K562 (cell line): ENCODE data around the gene NME7. TPM values are rescaled to one million over a fixed set of nuclear protein-coding genes. Genes with fewer than 3 reads are reported as not detected.

ENCODE experiments used
- ARID1B ChIP-seq: fragments of 450-650 bp; IDR thresholded peaks from 2 replicates; pipeline ENCODE4 v1.6.1; 2016; ENCODE audit warnings: antibody characterized with exemption, mild to moderate bottlenecking, inconsistent platforms
- GTF2E2 ChIP-seq: fragments of 200-800 bp; sonication (Bioruptor generic); IDR thresholded peaks from 2 replicates; pipeline ENCODE4 v1.6.1; 2016; ENCODE audit warnings: missing genetic modification characterization, missing compliant biosample characterization
- HDAC1 ChIP-seq, 2 experiments: fragments of 450-650 bp; IDR thresholded peaks; 2 replicates each; pipeline ENCODE4 v1.6.1; 2016 to 2017; ENCODE audit warnings: inconsistent platforms in 1 of 2, mild to moderate bottlenecking in 1 of 2, moderate library complexity in 1 of 2
- NEUROD1 ChIP-seq: fragments of 150-350 bp; IDR thresholded peaks from 2 replicates; pipeline ENCODE4 v1.6.1; 2014; ENCODE audit warnings: borderline replicate concordance, low read length, low read depth; ENCODE audit not compliant: partially characterized antibody
- NR2C1 ChIP-seq, 2 experiments: fragments of 450-650 bp; IDR thresholded peaks; 2 replicates each; pipeline ENCODE4 v1.6.1; 2017; ENCODE audit warnings: mild to moderate bottlenecking in 2 of 2, antibody characterized with exemption in 1 of 2, inconsistent platforms in 1 of 2, missing compliant biosample characterization in 1 of 2, missing genetic modification characterization in 1 of 2
- NRF1 ChIP-seq, 2 experiments: fragments of 450-650 bp; IDR thresholded peaks in 1 of 2; conservative IDR thresholded peaks in 1 of 2; 2 replicates each; pipeline ENCODE4 v1.6.1; 2014; ENCODE audit warnings: mild to moderate bottlenecking in 2 of 2
- RCOR1 ChIP-seq, 2 experiments: IDR thresholded peaks; 2 replicates each; pipeline ENCODE4 v1.6.1; 2012; ENCODE audit warnings: low read depth in 2 of 2, low read length in 2 of 2, borderline replicate concordance in 1 of 2, improper control_type of control experiment in 1 of 2
- STAT5B ChIP-seq: fragments of 250-450 bp; sonication (Bioruptor Pico); IDR thresholded peaks from 2 replicates; pipeline ENCODE4 v1.8.0; 2021; ENCODE audit warnings: mild to moderate bottlenecking, inconsistent platforms
- TBL1XR1 ChIP-seq, 2 experiments: IDR thresholded peaks; 2 replicates each; pipeline ENCODE4 v1.6.1; 2012; ENCODE audit warnings: improper control_type of control experiment in 2 of 2, low read length in 2 of 2, mild to moderate bottlenecking in 1 of 2
- polyA plus RNA-seq, 8 experiments: library from polyadenylated mRNA; depleted of rRNA in 4 of 8; stranded (reverse) in 5 of 8; unstranded in 3 of 8; fragments of >200 nt; fragmentation: Nextera tagmentation in 2 of 8; fragmentation: Illumina TruSeq in 1 of 8; extraction: Ambion mirVana in 2 of 8; extraction: Trizol in 1 of 8; gene quantifications; 2 replicates each; pipeline versions ENCODE4 v1.2.1 to v1.2.3, GENCODE V29; 2011 to 2014; ENCODE audit warnings: inconsistent platforms in 1 of 8, missing spikeins in 1 of 8
- total RNA-seq, 7 experiments: library from RNA; depleted of rRNA in 6 of 7; stranded (reverse); fragments of >200 nt in 6 of 7; fragmentation: Illumina TruSeq in 2 of 7; extraction: Trizol in 2 of 7; gene quantifications; 2 replicates each; pipeline versions ENCODE4 v1.2.1 to v1.2.3, GENCODE V29; 2011 to 2021; ENCODE audit warnings: low replicate concordance in 1 of 7
- TF ChIP-seq, protein P1 (sequence below), 2 experiments: IDR thresholded peaks; 2 replicates each; pipeline ENCODE4 v1.6.1; 2012; ENCODE audit warnings: improper control_type of control experiment in 2 of 2, low read depth in 2 of 2, low read length in 2 of 2, borderline replicate concordance in 1 of 2
- TF ChIP-seq, protein P2 (sequence below): sonication (generic); formaldehyde crosslinking; IDR thresholded peaks from 2 replicates; pipeline ENCODE4 v1.4.0; 2020; ENCODE audit warnings: mild to moderate bottlenecking, missing genetic modification reagents
- TF ChIP-seq, protein P3 (sequence below), 2 experiments: IDR thresholded peaks in 1 of 2; conservative IDR thresholded peaks in 1 of 2; 2 replicates each; pipeline ENCODE4 v1.6.1; 2016; ENCODE audit warnings: low read depth in 2 of 2, mild to moderate bottlenecking in 1 of 2, missing compliant biosample characterization in 1 of 2, missing genetic modification characterization in 1 of 2, moderate library complexity in 1 of 2
- TF ChIP-seq, protein P4 (sequence below): fragments of 250-450 bp; sonication (Bioruptor Pico); IDR thresholded peaks from 2 replicates; pipeline ENCODE4 v1.9.0; 2021; ENCODE audit warnings: mild to moderate bottlenecking, inconsistent platforms

Gene NME7
- total and polyA plus RNA-seq, 9 of the 15 experiments (the other 6 are each of a cell fraction or from before 2014, with no cell fraction given): 7.9 to 43.2 (median 23.9) TPM

DNA sequence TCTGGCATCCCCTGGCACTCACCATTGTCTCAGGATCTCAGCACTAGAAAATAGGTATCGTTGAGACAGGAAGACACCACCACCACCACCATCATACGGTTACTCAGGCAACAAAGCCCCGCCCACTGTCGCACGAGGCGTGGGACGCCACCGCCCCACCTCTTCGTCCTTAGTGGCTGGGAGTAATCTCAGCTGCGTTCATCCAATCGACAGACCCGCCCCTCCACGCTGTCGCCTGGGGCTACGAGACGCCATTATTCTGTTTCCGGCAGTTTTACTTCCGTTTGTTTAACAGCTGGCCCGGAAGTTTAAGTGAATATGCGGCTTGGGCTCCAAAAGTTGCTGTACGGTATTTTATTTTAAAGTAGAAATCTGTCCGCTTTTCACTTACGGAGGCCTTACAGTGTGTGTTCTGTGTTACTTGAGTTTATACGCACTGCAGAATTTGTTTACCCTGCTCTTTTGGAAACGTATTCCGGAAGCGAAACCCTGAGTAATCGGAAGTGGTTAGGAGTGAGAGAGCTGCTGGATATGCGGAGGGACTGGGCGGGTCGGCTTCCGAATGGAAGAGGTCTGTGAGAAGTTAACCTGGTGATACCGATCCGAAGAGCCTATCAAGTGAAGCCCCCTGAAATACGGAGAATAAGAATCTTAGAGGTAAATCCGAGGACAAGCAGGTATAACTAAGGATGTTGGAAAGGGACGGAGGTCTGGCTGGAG, at the start of gene NME7, which contains the start of gene BLZF1 (continued):
- TF ChIP-seq HDAC1 (IDR thresholded peaks at IDR 0.05) (peak in 1 of 2 experiments; percentile 91; a peak in 2 of 4 replicates), NEUROD1 (peak; percentile 57), ARID1B (peak; percentile 9; the same call in 1 of the 2 replicates), NRF1 (conservative IDR thresholded peaks at IDR 0.05 in 1 of 2, IDR thresholded peaks at IDR 0.05 in 1 of 2) (peak; percentile 60 to 67), GTF2E2 (tag) (peak; percentile 42; the same call in 1 of the 2 replicates), TBL1XR1 (IDR thresholded peaks at IDR 0.05; ENCODE audit: low read length in 2 of 2) (peak in 1 of 2 experiments; percentile 33; a peak in 2 of 4 replicates), NR2C1 (IDR thresholded peaks at IDR 0.05) (peak; percentile 100), NR2C1 (tag; IDR thresholded peaks at IDR 0.05) (peak; percentile 100), STAT5B (CRISPR knock-in tag) (no peak), RCOR1 (IDR thresholded peaks at IDR 0.05; ENCODE audit: borderline replicate concordance in 1 of 2, low read depth in 2 of 2, low read length in 2 of 2) (peak in 1 of 2 experiments; percentile 57; a peak in 2 of 4 replicates)
- TF ChIP-seq, protein P1, sequence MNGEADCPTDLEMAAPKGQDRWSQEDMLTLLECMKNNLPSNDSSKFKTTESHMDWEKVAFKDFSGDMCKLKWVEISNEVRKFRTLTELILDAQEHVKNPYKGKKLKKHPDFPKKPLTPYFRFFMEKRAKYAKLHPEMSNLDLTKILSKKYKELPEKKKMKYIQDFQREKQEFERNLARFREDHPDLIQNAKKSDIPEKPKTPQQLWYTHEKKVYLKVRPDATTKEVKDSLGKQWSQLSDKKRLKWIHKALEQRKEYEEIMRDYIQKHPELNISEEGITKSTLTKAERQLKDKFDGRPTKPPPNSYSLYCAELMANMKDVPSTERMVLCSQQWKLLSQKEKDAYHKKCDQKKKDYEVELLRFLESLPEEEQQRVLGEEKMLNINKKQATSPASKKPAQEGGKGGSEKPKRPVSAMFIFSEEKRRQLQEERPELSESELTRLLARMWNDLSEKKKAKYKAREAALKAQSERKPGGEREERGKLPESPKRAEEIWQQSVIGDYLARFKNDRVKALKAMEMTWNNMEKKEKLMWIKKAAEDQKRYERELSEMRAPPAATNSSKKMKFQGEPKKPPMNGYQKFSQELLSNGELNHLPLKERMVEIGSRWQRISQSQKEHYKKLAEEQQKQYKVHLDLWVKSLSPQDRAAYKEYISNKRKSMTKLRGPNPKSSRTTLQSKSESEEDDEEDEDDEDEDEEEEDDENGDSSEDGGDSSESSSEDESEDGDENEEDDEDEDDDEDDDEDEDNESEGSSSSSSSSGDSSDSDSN (IDR thresholded peaks at IDR 0.05; ENCODE audit: borderline replicate concordance in 1 of 2, low read depth in 2 of 2, low read length in 2 of 2): peak in 1 of 2 experiments; percentile 57; a peak in 1 of 4 replicates
- TF ChIP-seq, protein P2, sequence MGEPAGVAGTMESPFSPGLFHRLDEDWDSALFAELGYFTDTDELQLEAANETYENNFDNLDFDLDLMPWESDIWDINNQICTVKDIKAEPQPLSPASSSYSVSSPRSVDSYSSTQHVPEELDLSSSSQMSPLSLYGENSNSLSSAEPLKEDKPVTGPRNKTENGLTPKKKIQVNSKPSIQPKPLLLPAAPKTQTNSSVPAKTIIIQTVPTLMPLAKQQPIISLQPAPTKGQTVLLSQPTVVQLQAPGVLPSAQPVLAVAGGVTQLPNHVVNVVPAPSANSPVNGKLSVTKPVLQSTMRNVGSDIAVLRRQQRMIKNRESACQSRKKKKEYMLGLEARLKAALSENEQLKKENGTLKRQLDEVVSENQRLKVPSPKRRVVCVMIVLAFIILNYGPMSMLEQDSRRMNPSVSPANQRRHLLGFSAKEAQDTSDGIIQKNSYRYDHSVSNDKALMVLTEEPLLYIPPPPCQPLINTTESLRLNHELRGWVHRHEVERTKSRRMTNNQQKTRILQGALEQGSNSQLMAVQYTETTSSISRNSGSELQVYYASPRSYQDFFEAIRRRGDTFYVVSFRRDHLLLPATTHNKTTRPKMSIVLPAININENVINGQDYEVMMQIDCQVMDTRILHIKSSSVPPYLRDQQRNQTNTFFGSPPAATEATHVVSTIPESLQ (CRISPR knock-in tag): 0 out of 2 replicates have a peak, but pooled peaks have one; percentile 17
- TF ChIP-seq, protein P3, sequence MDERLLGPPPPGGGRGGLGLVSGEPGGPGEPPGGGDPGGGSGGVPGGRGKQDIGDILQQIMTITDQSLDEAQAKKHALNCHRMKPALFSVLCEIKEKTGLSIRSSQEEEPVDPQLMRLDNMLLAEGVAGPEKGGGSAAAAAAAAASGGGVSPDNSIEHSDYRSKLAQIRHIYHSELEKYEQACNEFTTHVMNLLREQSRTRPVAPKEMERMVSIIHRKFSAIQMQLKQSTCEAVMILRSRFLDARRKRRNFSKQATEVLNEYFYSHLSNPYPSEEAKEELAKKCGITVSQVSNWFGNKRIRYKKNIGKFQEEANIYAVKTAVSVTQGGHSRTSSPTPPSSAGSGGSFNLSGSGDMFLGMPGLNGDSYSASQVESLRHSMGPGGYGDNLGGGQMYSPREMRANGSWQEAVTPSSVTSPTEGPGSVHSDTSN (CRISPR knock-in tag; IDR thresholded peaks at IDR 0.05; ENCODE audit: low read depth): no peak
- TF ChIP-seq, protein P3 (tag; conservative IDR thresholded peaks at IDR 0.05; ENCODE audit: low read depth): 0 out of 2 replicates have a peak, but pooled peaks have one; percentile 11
- TF ChIP-seq, protein P4, sequence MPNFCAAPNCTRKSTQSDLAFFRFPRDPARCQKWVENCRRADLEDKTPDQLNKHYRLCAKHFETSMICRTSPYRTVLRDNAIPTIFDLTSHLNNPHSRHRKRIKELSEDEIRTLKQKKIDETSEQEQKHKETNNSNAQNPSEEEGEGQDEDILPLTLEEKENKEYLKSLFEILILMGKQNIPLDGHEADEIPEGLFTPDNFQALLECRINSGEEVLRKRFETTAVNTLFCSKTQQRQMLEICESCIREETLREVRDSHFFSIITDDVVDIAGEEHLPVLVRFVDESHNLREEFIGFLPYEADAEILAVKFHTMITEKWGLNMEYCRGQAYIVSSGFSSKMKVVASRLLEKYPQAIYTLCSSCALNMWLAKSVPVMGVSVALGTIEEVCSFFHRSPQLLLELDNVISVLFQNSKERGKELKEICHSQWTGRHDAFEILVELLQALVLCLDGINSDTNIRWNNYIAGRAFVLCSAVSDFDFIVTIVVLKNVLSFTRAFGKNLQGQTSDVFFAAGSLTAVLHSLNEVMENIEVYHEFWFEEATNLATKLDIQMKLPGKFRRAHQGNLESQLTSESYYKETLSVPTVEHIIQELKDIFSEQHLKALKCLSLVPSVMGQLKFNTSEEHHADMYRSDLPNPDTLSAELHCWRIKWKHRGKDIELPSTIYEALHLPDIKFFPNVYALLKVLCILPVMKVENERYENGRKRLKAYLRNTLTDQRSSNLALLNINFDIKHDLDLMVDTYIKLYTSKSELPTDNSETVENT (CRISPR knock-in tag): 0 out of 2 replicates have a peak, but pooled peaks have one; percentile 19
